ENCODE measurements around the gene ERC1.
"Not testable (repeated sequence)": the region's sequence is repeated elsewhere in the genome, so short reads cannot be mapped to it uniquely, and the experiment has no call there.

DNA sequence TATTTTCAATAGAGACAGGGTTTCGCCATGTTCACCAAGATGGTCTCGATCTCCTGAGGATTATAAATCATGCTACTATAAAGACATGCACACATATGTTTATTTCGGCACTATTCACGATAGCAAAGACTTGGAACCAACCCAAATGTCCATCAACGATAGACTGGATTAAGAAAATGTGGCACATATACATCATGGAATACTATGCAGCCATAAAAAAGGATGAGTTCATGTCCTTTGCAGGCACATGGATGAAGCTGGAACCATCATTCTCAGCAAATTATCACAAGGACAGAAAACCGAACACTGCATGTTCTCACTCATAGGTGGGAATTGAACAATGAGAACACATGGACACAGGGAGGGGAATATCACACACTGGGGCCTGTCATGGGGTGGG is 350.2 kb downstream of the ERC1 start:
- TF ChIP-seq, protein P1, sequence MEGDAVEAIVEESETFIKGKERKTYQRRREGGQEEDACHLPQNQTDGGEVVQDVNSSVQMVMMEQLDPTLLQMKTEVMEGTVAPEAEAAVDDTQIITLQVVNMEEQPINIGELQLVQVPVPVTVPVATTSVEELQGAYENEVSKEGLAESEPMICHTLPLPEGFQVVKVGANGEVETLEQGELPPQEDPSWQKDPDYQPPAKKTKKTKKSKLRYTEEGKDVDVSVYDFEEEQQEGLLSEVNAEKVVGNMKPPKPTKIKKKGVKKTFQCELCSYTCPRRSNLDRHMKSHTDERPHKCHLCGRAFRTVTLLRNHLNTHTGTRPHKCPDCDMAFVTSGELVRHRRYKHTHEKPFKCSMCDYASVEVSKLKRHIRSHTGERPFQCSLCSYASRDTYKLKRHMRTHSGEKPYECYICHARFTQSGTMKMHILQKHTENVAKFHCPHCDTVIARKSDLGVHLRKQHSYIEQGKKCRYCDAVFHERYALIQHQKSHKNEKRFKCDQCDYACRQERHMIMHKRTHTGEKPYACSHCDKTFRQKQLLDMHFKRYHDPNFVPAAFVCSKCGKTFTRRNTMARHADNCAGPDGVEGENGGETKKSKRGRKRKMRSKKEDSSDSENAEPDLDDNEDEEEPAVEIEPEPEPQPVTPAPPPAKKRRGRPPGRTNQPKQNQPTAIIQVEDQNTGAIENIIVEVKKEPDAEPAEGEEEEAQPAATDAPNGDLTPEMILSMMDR (IDR thresholded peaks at IDR 0.05), result not testable (repeated sequence)
- not testable (repeated sequence) for TF ChIP-seq POLR2A (IDR thresholded peaks at IDR 0.05; ENCODE audit: low read depth); POLR2AphosphoS5 (IDR thresholded peaks at IDR 0.05); EP300 (IDR thresholded peaks at IDR 0.05)

Data from esophagus muscularis mucosa (tissue), 4 donors.